Activated naive CD4-positive, alpha-beta T cell treated with anti-CD3 and anti-CD28 coated beads for 36 hours (primary cell): Measurements from ENCODE around the gene RPF1. TPM values are rescaled to one million over a fixed set of nuclear protein-coding genes. Genes with fewer than 3 reads are reported as not detected.
"Not testable (repeated sequence)": the region's sequence is repeated elsewhere in the genome, so short reads cannot be mapped to it uniquely, and the experiment has no call there.

ENCODE experiments used
- CTCF ChIA-PET: fragments of 350-600 bp; sonication (Branson Sonifier 250); formaldehyde crosslinking; loops from one replicate; lab custom pipeline; 2021; ENCODE audit warnings: antibody characterized with exemption; lab: Charles Lee
- DNase-seq: peaks from one replicate; pipeline ENCODE4 v3.0.0-alpha.2; 2020
- H3K27ac Mint-ChIP-seq: one replicate; pipeline ENCODE4 v1.8.0; 2021; ENCODE audit warnings: mild to moderate bottlenecking, mixed read lengths
- H3K27me3 Mint-ChIP-seq: one replicate; pipeline ENCODE4 v1.8.0; 2021; ENCODE audit warnings: low read depth, mixed read lengths
- H3K36me3 Mint-ChIP-seq: one replicate; pipeline ENCODE4 v1.8.0; 2021; ENCODE audit warnings: low read depth, mixed read lengths
- H3K4me1 Mint-ChIP-seq: one replicate; pipeline ENCODE4 v1.8.0; 2021; ENCODE audit warnings: low read depth, mixed read lengths
- H3K4me3 Mint-ChIP-seq: one replicate; pipeline ENCODE4 v1.8.0; 2021; ENCODE audit warnings: mild to moderate bottlenecking, moderate library complexity, mixed read lengths
- H3K9me3 Mint-ChIP-seq: one replicate; pipeline ENCODE4 v1.8.0; 2021; ENCODE audit warnings: mixed read lengths
- intact Hi-C: fragments of 100-400 bp; cut with micrococcal nuclease; formaldehyde crosslinking; loops from one replicate; pipeline ENCODE4 v1.15.1; 2023
- total RNA-seq, 2 experiments: library from RNA; stranded (reverse); gene quantifications; one replicate each; pipeline ENCODE4 v1.2.3, GENCODE V29; 2021

The RPF1 gene
- total RNA-seq, 2 experiments from 2014 or later = 57.2 to 57.6 TPM

GRCh38 chr1:84497631-84498275 lies 18.7 kb downstream of the RPF1 start:
- DNase-seq = no peak
- intact Hi-C loops = no loop called here

DNA sequence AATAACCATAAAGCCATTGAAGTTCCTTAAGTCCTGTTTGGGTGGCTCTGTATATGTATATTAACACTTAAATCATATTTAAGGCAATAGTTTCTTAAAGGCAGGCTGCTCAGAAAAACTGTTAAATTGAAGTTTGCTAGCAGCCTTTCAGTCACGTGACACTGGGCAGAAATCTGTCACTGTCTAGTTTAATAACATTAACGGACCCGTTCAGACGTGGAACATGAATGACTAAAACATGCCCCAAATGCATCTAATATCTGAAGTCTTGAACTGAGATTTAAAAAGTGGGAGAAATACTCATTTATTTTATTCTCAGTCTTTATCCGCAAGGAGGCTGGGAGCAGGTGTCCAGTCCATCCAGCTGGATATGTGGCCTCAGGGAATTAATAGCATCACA lies 23.9 kb downstream of the RPF1 start:
- Mint-ChIP-seq H3K9me3 (no peaks in the 10 kb centered on the region), H3K27me3 (no peaks in the 10 kb centered on the region), H3K36me3 (peaks cover 27% of the 10 kb centered on the region), H3K4me3 (no peak overlapping the region), H3K27ac (peak overlapping the region; percentile 44), H3K4me1 (peaks cover 38% of the 10 kb centered on the region)
- CTCF ChIA-PET = interaction anchor here (0.9 to 2.2 kb wide), 4 partner anchors 60 to 251 kb away, joined by 3 to 7 read pairs (median 4); no protein-coding TSS in a partner anchor
- DNase-seq = no peak
- intact Hi-C loops = loop anchor here (10.0 kb wide), 1 partner anchor 492 kb away; the partner anchor contains the start of gene MCOLN2

More at GRCh38 chr1:84497631-84498275, 18.7 kb downstream of the RPF1 start:
- no peak overlapping the region for H3K4me3 Mint-ChIP-seq
- CTCF ChIA-PET = no interaction called here
- H3K27ac Mint-ChIP-seq = peak overlapping the region; percentile 5
- H3K27me3 Mint-ChIP-seq = no peaks in the 10 kb centered on the region
- H3K9me3 Mint-ChIP-seq = no peaks in the 10 kb centered on the region
- peaks cover 34% of the 10 kb centered on the region for H3K36me3 Mint-ChIP-seq
- H3K4me1 Mint-ChIP-seq = peaks cover 25% of the 10 kb centered on the region

- peaks cover 25% of the 10 kb centered on the region for H3K36me3 Mint-ChIP-seq
- H3K4me1 Mint-ChIP-seq = peaks cover 32% of the 10 kb centered on the region
- CTCF ChIA-PET = interaction anchor here (0.7 to 2.2 kb wide), 8 partner anchors 24 to 361 kb away, joined by 3 to 7 read pairs (median 4); partner anchors contain the start of gene PRKACB
- no peaks in the 10 kb centered on the region for H3K27me3 Mint-ChIP-seq
- peak overlapping the region; percentile 98 for H3K27ac Mint-ChIP-seq
- intact Hi-C loops = loop anchor here (1.0 to 10.0 kb wide), 4 partner anchors 207 to 697 kb away; partner anchors contain the start of genes MCOLN2 and SYDE2
- DNase-seq = peak; percentile 18
- H3K9me3 Mint-ChIP-seq = peaks cover 9% of the 10 kb centered on the region
- peak overlapping the region; percentile 100 for H3K4me3 Mint-ChIP-seq
These were observed 25.8 kb downstream of the RPF1 start for GRCh38 chr1:84504580-84505492.

DNA sequence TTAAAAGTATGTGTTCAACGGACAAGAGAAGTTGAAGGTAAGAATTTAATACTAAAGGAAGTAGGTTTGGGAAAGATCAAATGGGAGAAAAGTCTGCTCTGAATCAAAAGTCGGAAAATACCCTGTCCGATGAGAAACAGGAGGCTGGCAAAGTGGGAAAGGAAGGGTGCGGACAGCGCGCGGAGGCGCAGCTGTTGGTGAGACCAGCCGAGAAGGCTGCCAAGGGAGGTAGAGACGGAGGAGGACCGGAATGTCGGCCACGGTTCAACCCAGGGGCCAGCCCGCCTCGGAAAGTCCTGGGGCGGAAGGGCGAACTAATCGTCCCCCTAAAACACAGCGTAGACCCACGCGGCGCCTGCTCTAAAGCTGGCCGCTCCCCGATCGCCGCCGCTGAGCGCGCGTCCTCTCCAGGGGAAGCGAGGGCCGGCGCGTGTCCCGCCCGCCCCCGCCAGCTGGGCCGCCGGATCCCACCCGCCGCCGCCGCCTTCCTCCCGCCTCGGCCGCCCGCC lies 26.5 kb downstream of the RPF1 start:
- H3K36me3 Mint-ChIP-seq = peaks cover 23% of the 10 kb centered on the region
- DNase-seq = peak; percentile 31
- peaks cover 14% of the 10 kb centered on the region for H3K9me3 Mint-ChIP-seq
- H3K4me1 Mint-ChIP-seq = peaks cover 30% of the 10 kb centered on the region
- intact Hi-C loops = loop anchor here (1.0 to 10.0 kb wide), 13 partner anchors 26 to 770 kb away; partner anchors contain the start of genes MCOLN2, PRKACB, RPF1 and SSX2IP
- peak overlapping the region; percentile 98 for H3K27ac Mint-ChIP-seq
- no peaks in the 10 kb centered on the region for H3K27me3 Mint-ChIP-seq
- CTCF ChIA-PET = interaction anchor here (1.1 to 1.9 kb wide), 7 partner anchors 17 to 439 kb away, joined by 3 to 7 read pairs (median 4); no protein-coding TSS in a partner anchor
- H3K4me3 Mint-ChIP-seq = peak overlapping the region; percentile 100

DNA sequence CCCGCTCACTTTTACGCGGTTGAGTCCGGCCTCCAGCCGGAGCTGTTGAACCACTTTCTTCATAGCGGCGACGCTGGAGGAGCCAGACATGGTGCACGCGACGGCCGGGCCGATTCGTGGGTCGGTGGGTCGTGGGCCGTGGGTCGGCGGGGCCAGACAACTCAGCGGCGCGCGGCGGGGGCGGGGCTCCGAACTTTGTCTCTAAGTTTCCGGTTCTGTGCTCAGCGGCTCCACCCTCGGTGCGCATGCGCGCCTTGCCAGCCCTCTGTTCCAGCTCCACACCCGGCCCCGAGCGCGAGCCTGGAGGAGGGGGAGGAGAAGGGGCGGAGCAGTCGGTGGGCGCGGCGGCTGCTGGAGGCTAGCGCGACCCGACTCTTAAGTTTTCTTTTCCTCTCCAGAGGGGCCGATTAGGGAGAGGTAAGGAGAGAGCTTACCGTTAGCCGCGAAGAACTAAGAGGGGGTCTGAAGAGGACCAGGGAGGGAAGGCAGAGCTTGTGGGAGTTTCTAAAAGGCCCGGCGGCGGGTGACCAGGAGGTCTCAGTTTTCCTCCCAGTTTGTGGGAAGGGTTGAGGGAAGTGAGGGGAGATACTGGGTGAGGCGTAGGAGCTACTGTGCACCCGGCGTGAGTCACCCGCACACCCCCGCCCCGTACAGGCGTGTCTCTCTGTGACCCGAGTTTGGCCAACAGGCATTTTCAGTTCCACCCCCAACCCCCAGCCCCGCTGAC lies 27.1 kb downstream of the RPF1 start, which contains the start of the genes GNG5 and SPATA1:
TSS of gene GNG5 (minus strand) at position 580 of the 727 bp plus-strand sequence. CDS start at position 90, 490 bp downstream.
TSS of gene SPATA1 (plus strand) at position 385 of the 727 bp plus-strand sequence. CDS start 9,974 bp downstream, outside the sequence.
- intact Hi-C loops = loop anchor here (1.0 to 10.0 kb wide), 12 partner anchors 27 to 769 kb away; partner anchors contain the start of genes MCOLN2, PRKACB, RPF1 and SSX2IP
- peaks cover 16% of the 10 kb centered on the region for H3K9me3 Mint-ChIP-seq
- peaks cover 27% of the 10 kb centered on the region for H3K4me1 Mint-ChIP-seq
- H3K4me3 Mint-ChIP-seq = peak within 1 kb of the TSS; percentile 100
- peak; percentile 97 for DNase-seq
- peaks cover 25% of the 10 kb centered on the region for H3K36me3 Mint-ChIP-seq
- H3K27me3 Mint-ChIP-seq = no peaks in the 10 kb centered on the region
- H3K27ac Mint-ChIP-seq = peak within 1 kb of the TSS; percentile 98
- CTCF ChIA-PET = interaction anchor here (1.1 to 1.9 kb wide), 8 partner anchors 17 to 439 kb away, joined by 3 to 7 read pairs (median 4); no protein-coding TSS in a partner anchor

GRCh38 chr1:84506729-84507453 lies 27.8 kb downstream of the RPF1 start:
- peaks cover 20% of the 10 kb centered on the region for H3K4me1 Mint-ChIP-seq
- no peaks in the 10 kb centered on the region for H3K27me3 Mint-ChIP-seq
- CTCF ChIA-PET = interaction anchor here (0.5 to 1.9 kb wide), 8 partner anchors 16 to 438 kb away, joined by 3 to 7 read pairs (median 4); no protein-coding TSS in a partner anchor
- peak overlapping the region; percentile 95 for H3K27ac Mint-ChIP-seq
- no peak for DNase-seq
- H3K9me3 Mint-ChIP-seq = peaks cover 16% of the 10 kb centered on the region
- H3K36me3 Mint-ChIP-seq = peaks cover 22% of the 10 kb centered on the region
- intact Hi-C loops = loop anchor here (1.0 to 10.0 kb wide), 12 partner anchors 28 to 768 kb away; partner anchors contain the start of genes MCOLN2, PRKACB, RPF1 and SSX2IP
- peak overlapping the region; percentile 100 for H3K4me3 Mint-ChIP-seq

- CTCF ChIA-PET, H3K27me3 Mint-ChIP-seq, DNase-seq, H3K27ac Mint-ChIP-seq, H3K4me3 Mint-ChIP-seq: not testable (repeated sequence)
- Mint-ChIP-seq H3K36me3 (peaks cover 20% of the 10 kb centered on the region), H3K9me3 (peaks cover 16% of the 10 kb centered on the region), H3K4me1 (peaks cover 20% of the 10 kb centered on the region)
- intact Hi-C loops = loop anchor here (2.0 to 10.0 kb wide), 4 partner anchors 73 to 694 kb away; partner anchors contain the start of genes MCOLN2 and SYDE2
These were observed 28.8 kb downstream of the RPF1 start for GRCh38 chr1:84507887-84508286.

DNA sequence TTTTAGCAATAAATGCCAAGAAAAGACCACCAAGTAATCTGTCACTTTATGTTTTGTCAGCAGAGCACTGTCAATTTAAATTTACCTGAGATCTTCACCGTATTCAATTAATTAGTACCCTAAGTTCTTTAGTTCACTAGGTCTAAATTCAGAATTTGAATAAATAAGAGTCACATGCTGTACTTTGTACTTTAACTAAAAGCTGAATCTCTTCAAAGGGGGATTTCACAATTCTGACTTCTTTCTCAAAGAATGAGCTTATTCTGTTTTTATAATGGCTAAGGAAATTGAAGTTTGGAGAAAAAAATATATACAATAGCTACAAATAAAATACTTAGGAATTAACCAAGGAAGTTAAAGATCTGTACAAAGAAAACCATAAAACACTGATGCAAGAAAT lies 29.4 kb downstream of the RPF1 start:
- Mint-ChIP-seq H3K27ac (no peak overlapping the region), H3K4me3 (no peak overlapping the region), H3K9me3 (peaks cover 16% of the 10 kb centered on the region), H3K4me1 (peaks cover 13% of the 10 kb centered on the region), H3K36me3 (peaks cover 15% of the 10 kb centered on the region), H3K27me3 (no peaks in the 10 kb centered on the region)
- CTCF ChIA-PET = interaction anchor here (0.6 to 0.7 kb wide), 2 partner anchors 52 to 63 kb away, joined by 3 read pairs; no protein-coding TSS in a partner anchor
- intact Hi-C loops = loop anchor here (5.0 to 10.0 kb wide), 2 partner anchors 486 to 694 kb away; partner anchors contain the start of genes MCOLN2 and SYDE2
- DNase-seq = no peak

DNA sequence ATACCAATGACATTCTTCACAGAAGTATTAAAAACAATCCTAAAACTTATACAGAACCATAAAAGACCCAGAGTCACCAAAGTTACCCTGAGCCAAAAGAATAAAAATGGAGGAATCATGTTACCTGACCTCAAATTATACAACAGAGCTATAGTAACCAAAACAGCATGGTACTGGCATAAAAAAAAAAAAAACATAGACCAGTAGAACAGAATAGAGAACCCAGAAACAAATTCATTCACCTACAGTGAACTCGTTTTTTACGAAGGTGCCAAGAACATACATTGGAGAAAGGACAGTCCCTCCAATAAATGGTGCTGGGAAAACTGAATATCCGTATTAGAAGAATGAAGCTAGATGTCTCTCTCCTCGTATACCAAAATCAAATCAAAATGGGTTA lies 30.0 kb downstream of the RPF1 start:
- DNase-seq = no peak
- H3K9me3 Mint-ChIP-seq = peaks cover 16% of the 10 kb centered on the region
- H3K27me3 Mint-ChIP-seq = no peaks in the 10 kb centered on the region
- H3K4me3 Mint-ChIP-seq = no peak overlapping the region
- CTCF ChIA-PET = interaction anchor here (0.6 to 0.7 kb wide), 2 partner anchors 52 to 113 kb away, joined by 3 to 4 read pairs; no protein-coding TSS in a partner anchor
- peaks cover 15% of the 10 kb centered on the region for H3K36me3 Mint-ChIP-seq
- peaks cover 8% of the 10 kb centered on the region for H3K4me1 Mint-ChIP-seq
- no peak overlapping the region for H3K27ac Mint-ChIP-seq
- intact Hi-C loops = loop anchor here (5.0 to 10.0 kb wide), 2 partner anchors 486 to 693 kb away; partner anchors contain the start of genes MCOLN2 and SYDE2

DNA sequence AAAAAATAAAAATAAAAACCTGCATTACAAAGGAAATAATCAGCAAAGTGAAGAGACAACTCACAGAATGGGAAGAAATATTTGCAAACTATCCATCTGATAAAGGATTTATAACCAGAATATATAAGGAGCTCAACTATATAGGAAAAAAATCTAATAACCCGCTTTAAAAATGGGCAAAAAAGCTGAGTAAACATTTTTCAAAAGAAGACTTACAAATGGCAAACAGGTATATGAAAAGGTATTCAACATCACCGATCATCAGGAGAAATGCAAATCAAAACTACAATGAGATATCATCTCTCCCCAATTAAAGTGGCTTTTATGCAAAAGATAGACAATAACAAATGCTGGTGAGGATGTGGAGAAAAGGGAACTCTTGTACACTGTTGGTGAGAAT lies 31.1 kb downstream of the RPF1 start:
- no peak for DNase-seq
- Mint-ChIP-seq H3K36me3 (peaks cover 11% of the 10 kb centered on the region), H3K9me3 (peaks cover 16% of the 10 kb centered on the region), H3K27me3 (no peaks in the 10 kb centered on the region), H3K4me1 (no peaks in the 10 kb centered on the region), H3K27ac (no peak overlapping the region), H3K4me3 (no peak overlapping the region)
- intact Hi-C loops = no loop called here
- CTCF ChIA-PET = interaction anchor here (0.8 kb wide), 1 partner anchor 111 kb away, joined by 3 read pairs; no protein-coding TSS in a partner anchor
